Gastroesophageal sphincter (tissue), 3 donors: ENCODE results near the gene HOXA11.

ENCODE experiments used
- CTCF ChIP-seq, 4 experiments: fragments of 200-600 bp in 2 of 4; fragments of 450-650 bp in 2 of 4; sonication (generic) in 1 of 4; IDR thresholded peaks; one replicate each; pipeline ENCODE4 v1.5.1; 2017 to 2019; ENCODE audit warnings: antibody characterized with exemption in 4 of 4, mild to moderate bottlenecking in 2 of 4, moderate library complexity in 2 of 4
- POLR2A ChIP-seq, 2 donors: fragments of 450-650 bp; IDR thresholded peaks; one replicate each; pipeline ENCODE4 v1.6.1; 2017; ENCODE audit warnings: antibody characterized with exemption in 2 of 2, mild to moderate bottlenecking in 2 of 2, moderate library complexity in 1 of 2
- POLR2AphosphoS5 ChIP-seq: sonication (generic); formaldehyde crosslinking; IDR thresholded peaks from one replicate; pipeline ENCODE4 v1.6.1; 2017; ENCODE audit warnings: antibody characterized with exemption

- TF ChIP-seq CTCF (IDR thresholded peaks at IDR 0.05) (no peak), POLR2A (IDR thresholded peaks at IDR 0.05) (no peak), POLR2AphosphoS5 (no peak)
Observed at GRCh38 chr7:27204851-27205322, 19.9 kb upstream of the HOXA11 start.
